Epithelial cell of proximal tubule (primary cell): Measurements from ENCODE around the gene EIPR1. TPM values are rescaled to one million over a fixed set of nuclear protein-coding genes. Genes with fewer than 3 reads are reported as not detected.

Experiments
- DNase-seq: peaks from one replicate; pipeline ENCODE4 v3.0.0-alpha.2; 2011; ENCODE audit warnings: low read depth
- H3K4me3 ChIP-seq: 2 replicates; pipeline ENCODE4 v1.5.1; 2011; ENCODE audit warnings: low read depth, mild to moderate bottlenecking, low read length
- CTCF ChIP-seq: conservative IDR thresholded peaks from 2 replicates; pipeline ENCODE4 v1.5.1; 2012; ENCODE audit warnings: low read depth, mild to moderate bottlenecking, low read length
- total RNA-seq: library from RNA; depleted of rRNA; stranded (reverse); fragments of >200 nt; gene quantifications from 2 replicates; pipeline ENCODE4 v1.2.3, GENCODE V29; 2015

EIPR1 gene
- total RNA-seq, 1 donor from 2014 or later: 43.9 TPM

- no peak for DNase-seq
- TF ChIP-seq CTCF: no peak
- H3K4me3 ChIP-seq: no peak overlapping the region
These were observed 199.6 kb downstream of the EIPR1 start for GRCh38 chr2:3177891-3178577.

GRCh38 chr2:3176869-3177255 lies 200.8 kb downstream of the EIPR1 start:
- TF ChIP-seq CTCF: no peak
- no peak overlapping the region for H3K4me3 ChIP-seq
- DNase-seq: no peak

GRCh38 chr2:3176071-3176868 lies 201.3 kb downstream of the EIPR1 start:
- no peak for DNase-seq
- no peak for TF ChIP-seq CTCF
- no peak overlapping the region for H3K4me3 ChIP-seq

- TF ChIP-seq CTCF: no peak
- DNase-seq: no peak
- H3K4me3 ChIP-seq: no peak overlapping the region
These were observed 202.1 kb downstream of the EIPR1 start for GRCh38 chr2:3175568-3175955.

DNA sequence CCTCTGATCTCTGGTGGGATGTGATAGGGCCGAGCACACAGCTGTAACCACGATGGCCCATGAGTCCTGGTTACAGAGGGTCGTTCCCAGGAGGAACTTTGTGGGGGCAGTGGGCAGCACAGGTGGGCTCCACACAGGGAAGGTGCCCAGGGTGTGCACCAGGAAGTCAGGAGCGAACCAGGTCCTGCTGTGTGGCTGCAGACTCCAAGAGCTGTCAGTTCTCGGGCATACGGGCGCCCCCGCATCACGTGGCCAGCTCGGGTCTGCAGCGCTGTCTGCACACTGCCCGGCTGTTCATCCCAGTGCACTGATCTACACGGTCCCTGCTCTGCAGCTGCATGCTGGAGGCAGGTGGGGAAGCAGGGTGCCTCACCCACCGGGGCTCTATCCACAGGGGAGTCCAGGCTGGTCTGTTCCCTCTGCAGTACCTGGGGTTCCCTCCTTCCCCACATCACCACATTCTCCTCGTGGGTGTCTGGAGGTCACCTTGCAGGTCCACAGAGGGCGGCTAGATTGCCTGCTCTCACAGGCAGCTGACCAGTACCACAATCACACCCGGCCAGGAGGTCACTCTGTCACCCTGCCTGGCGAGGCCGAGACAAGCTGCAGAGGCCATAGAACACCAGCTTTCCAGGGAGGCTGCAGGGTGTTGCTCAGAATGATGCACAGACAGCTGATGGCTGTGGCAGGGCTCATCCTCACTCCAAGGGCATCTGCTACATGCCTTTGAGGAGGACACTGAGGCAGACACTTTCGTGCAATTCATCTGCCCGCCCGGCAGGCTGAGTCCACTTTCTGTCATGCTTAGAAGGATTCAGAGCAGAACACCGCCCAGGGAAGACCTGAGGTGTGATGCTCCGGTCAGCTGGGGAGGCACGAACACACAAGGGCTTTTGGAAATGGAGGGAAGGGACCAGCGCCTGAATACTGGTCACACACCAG lies 202.7 kb downstream of the EIPR1 start:
- DNase-seq: no peak
- no peak for TF ChIP-seq CTCF
- no peak overlapping the region for H3K4me3 ChIP-seq

DNA sequence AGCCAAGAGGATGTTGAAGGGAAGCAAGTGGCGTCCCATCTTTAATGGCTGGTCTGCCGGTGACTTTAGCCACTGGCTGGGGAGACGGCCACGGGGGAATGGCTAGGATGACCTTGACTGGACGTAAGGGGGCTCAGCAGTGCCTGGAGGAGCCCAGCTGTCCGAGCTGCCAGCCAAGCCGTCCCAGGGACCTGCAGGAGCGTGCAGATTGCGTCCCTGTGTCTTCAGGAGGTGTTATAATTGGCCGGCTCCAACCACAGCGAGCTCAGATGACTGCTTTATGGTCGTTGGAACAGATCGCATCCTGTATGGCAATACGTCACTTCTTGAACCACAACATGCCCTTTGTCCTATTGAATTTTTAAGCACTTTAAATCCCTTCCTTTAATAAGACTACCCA lies 204.6 kb downstream of the EIPR1 start:
- no peak overlapping the region for H3K4me3 ChIP-seq
- no peak for DNase-seq
- TF ChIP-seq CTCF: no peak
